ENCODE results near the gene RNF43.

The RNF43 gene

GRCh38 chr17:58417300-58418092 lies at the start of gene RNF43:
TSS of gene RNF43 (minus strand) at chr17:58417534. CDS start at chr17:58415577, 1,957 bp downstream.
- peak; percentile 74 for DNase-seq (ENCODE audit: low spot score)

- DNase-seq (ENCODE audit: low spot score), result no peak
These were observed 38.2 kb upstream of the RNF43 start for GRCh38 chr17:58455491-58455890.

DNA sequence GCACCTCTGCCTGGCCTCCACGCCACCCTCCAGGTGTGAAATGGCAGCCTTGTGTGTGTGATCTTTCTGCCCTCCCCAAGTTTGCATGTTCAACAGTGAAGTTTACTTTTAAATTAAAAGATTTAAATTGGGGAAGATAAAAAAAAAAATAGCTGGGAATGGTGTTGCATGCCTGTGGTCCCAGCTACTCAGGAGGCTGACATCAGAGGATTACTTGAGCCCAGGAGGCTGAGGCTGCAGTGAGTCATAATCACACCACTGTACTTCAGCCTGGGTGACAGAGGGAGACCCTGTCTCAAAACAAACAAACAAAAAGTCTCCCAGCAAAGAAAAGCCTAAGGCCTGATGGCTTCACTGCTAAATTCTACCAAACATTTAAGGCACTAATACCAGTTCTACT lies 35.4 kb upstream of the RNF43 start:
- DNase-seq (ENCODE audit: low spot score), result no peak

GRCh38 chr17:58447039-58447975 lies 30.0 kb upstream of the RNF43 start:
- DNase-seq (ENCODE audit: low spot score), result peak; percentile 81

- DNase-seq (ENCODE audit: low spot score), result no peak
These were observed 28.8 kb upstream of the RNF43 start for GRCh38 chr17:58446086-58446485.

DNA sequence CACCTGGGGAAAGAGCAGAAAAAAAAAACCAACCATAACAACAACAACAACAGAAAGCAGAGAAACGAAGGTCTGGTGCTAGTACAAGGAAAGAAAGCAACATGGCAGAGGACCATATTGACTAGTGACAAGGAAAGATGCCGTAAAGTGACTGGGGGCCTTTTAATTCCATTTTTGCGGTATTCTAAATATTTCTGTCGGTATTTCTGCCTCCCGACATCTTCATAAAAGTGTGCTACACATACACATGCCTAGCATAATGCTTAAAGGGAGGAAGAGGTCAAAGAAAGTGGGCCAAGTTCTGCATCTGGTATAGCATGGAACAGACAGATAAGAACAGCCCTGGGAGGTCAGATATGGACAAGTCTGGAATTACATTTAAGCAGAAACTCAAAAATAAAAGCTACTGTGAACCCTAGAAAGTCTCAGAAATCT lies 19.5 kb upstream of the RNF43 start:
- DNase-seq (ENCODE audit: low spot score), result peak; percentile 47

GRCh38 chr17:58436245-58436644 lies 18.9 kb upstream of the RNF43 start:
- no peak for DNase-seq (ENCODE audit: low spot score)

DNA sequence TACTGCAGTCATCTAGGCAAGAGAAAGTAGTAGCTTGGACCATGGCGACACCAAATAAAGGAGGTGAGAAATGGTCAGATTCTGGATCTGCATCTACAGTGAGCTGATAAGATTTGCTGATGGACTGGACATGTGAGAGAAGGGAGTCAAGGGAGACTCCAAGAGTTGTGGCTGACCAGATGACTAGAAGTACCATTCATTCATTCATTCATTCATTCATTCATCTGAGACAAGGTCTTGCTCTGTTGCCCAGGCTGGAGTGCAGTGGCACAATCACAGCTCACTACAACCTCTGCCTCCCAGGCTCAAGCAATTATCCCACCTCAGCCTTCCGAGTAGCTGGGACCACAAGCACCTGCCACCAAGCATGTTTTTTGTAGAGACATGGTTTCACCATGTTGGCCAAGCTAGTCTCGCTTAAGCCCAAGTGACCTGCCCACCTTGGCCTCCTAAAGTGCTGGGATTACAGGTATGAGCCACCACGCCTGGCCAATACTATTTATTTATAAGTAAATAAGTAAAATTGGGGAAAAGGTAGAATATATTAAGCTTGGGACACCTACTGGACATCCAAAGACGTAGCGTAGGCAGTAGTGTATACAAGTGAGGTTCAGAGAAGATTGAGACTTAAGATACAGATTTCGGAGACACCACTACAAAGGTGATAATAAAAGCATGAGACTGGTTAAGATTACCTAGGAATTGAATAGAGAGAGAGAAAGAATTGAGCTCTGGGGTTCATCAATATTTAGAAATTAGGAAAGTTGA lies 15.7 kb upstream of the RNF43 start:
- DNase-seq (ENCODE audit: low spot score), result no peak

DNA sequence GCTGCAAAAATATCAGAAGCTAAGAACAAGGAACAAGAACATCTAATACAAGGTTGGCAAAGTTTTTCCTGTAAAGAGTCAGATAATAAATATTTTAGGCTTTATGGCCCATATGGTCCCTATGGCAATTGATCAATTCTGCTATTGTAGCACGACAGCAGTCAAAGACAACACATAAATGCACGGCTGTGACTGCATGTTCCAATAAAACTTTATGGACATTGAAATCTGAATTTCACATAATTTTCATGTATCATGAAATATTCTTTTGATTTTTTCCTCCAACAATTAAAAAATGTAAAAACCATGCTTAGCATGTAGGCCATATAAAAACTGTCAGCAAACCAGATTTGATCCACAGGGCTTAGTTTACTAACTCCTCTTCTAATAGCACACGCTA lies 10.5 kb upstream of the RNF43 start:
- DNase-seq (ENCODE audit: low spot score), result no peak

- DNase-seq (ENCODE audit: low spot score), result no peak
These were observed 4.4 kb upstream of the RNF43 start for GRCh38 chr17:58421711-58422110.

DNA sequence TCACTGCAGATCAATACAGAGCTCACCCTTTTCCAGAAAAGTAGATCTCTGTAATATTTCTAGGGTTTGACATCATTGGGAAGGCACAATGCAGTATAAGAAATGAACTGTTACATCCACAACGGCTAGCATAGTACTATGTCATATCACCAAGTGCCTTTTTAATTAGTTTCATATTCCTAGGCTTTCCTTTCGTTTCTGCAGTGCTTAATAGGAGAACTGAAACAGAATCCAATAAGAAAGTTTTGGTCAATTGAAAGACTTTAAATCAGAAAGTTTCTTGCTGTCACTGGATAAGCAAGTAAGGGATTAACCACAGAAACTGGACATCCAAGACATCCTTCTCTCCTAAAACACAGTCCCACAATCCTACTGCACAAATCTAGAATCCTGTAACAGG lies 3.5 kb upstream of the RNF43 start:
- DNase-seq (ENCODE audit: low spot score), result no peak

GRCh38 chr17:58416937-58417299 lies 416 bp downstream of the RNF43 start:
- no peak for DNase-seq (ENCODE audit: low spot score)

- no peak for DNase-seq (ENCODE audit: low spot score)
These were observed 938 bp downstream of the RNF43 start for GRCh38 chr17:58416396-58416795.

DNA sequence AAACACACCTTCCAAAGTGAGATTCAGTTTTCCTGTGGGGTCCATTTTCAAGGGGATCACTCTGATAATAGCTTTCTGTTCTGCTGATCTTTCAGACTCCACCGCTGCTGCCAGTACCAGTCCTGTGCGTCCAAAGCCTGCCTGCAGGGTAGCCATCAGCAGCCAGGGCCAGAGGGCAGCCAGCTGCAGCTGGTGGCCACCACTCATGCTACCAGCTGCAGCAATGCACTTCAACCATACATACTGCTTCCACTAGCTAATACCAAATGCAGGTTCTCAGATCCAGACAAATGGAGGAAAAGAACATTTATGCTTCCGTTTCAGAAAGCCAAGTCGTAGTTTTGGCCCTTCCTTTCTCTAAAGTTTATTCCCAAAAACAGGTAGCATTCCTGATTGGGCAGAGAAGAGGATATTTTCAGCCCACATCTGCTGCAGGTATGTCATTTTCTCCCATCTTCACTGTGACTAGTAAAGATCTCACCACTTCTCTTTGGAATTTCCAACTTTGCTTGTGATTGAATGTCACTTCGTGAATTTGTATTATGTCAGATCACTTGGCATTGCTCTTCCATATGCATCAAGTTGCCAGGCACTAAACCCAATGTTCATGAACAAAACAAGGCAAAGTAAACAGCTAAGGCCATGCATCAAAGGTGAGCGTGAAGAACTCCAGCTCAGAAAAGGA lies 1.8 kb downstream of the RNF43 start:
- DNase-seq (ENCODE audit: low spot score), result no peak

DNA sequence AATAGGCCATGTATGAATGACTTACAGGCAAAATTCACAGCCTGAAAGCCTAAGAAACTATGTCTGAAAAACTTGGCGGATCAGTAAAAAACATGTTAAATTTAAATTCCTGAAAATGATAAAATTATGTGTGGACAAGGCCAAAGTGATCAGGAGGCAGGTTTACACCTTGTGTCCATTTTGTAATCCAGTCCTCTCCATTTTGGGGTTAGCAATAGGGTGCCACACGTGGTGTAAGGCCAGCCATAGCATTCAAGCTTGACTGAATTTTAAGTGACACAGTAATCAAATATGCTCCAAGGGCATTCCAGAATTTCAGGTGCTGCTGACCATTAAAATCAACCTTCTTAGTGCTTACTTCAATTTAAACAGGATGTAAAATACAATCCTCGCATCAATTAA lies 2.7 kb downstream of the RNF43 start:
- DNase-seq (ENCODE audit: low spot score), result no peak

DNA sequence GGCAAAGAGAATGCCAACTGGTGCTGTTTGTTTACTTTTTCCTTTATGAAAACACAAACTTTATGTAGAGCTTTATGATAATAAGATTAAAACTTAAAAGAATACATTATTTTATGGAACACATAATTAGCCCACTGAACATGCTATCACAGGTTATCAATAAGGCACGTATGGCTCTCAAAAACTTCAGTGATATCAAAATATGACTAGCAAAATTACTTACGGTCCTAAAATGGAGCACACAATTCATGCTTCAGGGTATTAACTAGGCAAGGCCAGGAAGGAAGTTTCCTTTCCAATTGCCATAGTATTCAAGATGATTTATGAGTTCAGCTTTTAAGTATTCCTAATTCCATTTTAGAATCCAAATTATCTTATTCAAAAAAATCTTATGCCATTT lies 3.6 kb downstream of the RNF43 start:
- no peak for DNase-seq (ENCODE audit: low spot score)

DNA sequence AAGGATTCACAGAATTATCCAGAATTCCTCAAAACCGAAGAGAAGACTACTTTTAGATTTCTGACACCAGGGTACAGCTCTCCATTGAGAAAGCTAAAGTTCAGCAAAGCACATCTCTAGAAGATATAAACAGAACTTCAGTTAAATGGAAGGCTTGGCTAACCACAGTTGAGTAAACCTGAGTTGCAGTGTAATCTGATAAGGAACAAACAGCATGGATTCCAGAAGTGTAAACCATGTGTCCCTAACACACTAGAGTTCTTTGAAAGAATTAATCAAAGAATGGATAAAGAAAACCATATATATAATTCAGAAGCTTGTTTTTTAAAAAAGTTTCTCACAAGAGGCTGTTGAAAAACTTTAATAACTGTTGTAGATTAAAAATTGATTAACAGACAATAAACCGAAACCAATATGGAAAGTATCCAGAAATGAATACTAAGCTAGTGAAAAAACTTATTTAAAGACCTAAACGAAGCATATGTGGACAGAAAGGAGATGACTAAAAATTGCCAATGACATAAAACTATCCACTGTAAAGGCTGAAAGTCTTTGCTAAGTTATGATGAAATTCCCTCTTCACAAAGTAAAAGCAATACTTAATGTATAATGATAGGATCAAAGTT lies 4.3 kb downstream of the RNF43 start:
- DNase-seq (ENCODE audit: low spot score), result no peak

DNA sequence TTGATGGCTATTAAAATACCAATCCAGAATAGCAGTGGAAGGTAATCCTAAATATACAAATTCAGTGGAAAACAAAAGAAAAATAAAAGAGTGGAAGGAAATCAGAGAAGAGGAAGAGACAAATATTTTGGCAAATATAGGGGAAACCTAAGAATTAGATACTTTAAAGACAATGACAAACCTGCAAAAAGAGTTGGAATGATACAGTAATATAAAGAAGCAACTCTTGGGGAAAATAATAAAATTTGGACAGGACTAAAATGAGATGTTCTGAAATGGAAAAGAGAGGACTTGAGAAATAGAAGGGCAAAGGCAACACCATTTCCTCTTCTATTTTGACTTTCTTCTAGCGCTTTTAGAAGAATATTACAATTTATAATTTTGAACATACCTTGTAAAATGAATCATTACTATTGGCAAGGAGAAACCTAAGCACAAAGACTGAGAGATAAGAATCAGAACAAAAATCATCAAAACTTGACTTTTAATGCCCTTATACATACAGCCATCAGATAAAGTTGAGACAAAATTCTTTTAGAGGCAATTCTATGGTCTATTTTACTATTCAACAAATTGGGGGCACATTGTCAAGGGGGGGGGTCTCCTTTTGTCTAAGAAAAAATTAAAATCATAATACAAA lies 5.2 kb downstream of the RNF43 start:
- DNase-seq (ENCODE audit: low spot score), result no peak

DNA sequence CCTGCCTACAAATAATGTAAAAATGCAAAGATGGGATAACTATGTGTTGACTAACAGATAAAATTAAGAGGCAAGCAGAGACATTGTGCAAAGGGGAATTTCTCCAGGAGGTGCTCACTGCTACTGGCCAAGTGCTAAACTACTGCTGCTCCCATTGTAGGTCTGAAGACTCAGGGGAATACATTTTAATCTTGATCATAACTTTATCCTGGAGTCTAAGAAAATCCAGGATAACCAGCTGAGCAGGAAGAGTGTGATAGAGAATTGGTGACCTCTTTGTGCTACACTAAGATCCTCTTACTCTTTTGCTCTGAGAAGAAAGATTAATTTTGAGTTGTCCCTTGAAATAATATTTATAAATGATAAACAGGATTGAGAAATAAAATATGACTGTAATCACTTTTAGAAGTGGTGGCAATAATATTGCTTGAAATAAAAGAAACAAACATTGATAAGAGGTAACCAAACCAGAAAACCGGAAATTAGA lies 5.9 kb downstream of the RNF43 start:
- DNase-seq (ENCODE audit: low spot score), result no peak

GRCh38 chr17:58410714-58411407 lies 6.5 kb downstream of the RNF43 start:
- DNase-seq (ENCODE audit: low spot score), result no peak
